Measurements from ENCODE around the gene TMEM74B. TPM values are rescaled to one million over a fixed set of nuclear protein-coding genes. Genes with fewer than 3 reads are reported as not detected.

Gene TMEM74B
- total and polyA plus RNA-seq, 2 of the 8 experiments (the other 6 are each of a cell fraction or from before 2014, with no cell fraction given): 4.0 to 6.4 TPM

- 75% methylated on average over 5 of the region's 5 CpGs; no CpG with 5 or more reads in 1 of the 2 experiments for WGBS, 2 experiments (ENCODE audit: extremely low coverage in 1 of 2, insufficient coverage in 1 of 2, insufficient read length in 1 of 2, insufficient replicate concordance in 2 of 2, low coverage in 1 of 2, low lambda C conversion rate in 2 of 2, missing lambda C conversion rate in 1 of 2)
- TF ChIP-seq YY1 (IDR thresholded peaks at IDR 0.05; ENCODE audit: low read depth, low read length) (no peak), MAX (IDR thresholded peaks at IDR 0.05) (no peak), MAFK (IDR thresholded peaks at IDR 0.05; ENCODE audit: low read depth, low read length) (no peak), SIX5 (IDR thresholded peaks at IDR 0.05; ENCODE audit: low read depth, low read length) (no peak), EZH2 (IDR thresholded peaks at IDR 0.05; ENCODE audit: low read depth, low read length, severe bottlenecking) (no peak), FOSL1 (IDR thresholded peaks at IDR 0.05; ENCODE audit: insufficient read depth, low read depth, low read length) (no peak), CTCF (IDR thresholded peaks at IDR 0.05; ENCODE audit: control extremely low read depth in 1 of 3, insufficient read depth in 1 of 3, low read depth in 1 of 3, low read length in 3 of 3) (peak in 2 of 3 experiments; percentile 32 to 41; a peak in 2 of 4 replicates), RAD21 (IDR thresholded peaks at IDR 0.05 in 1 of 2, conservative IDR thresholded peaks at IDR 0.05 in 1 of 2; ENCODE audit: low read depth in 2 of 2, low read length in 2 of 2) (peak; percentile 41 to 51)
- Histone ChIP-seq H2BK5ac (ENCODE audit: low read depth, low read length) (no peak overlapping the region), H3K9ac (replicated peaks in 1 of 4; ENCODE audit: extremely low read depth in 1 of 4, low read depth in 3 of 4, low read length in 3 of 4) (no peak overlapping the region), H3K79me1 (ENCODE audit: low read depth, low read length) (no peaks in the 10 kb centered on the region), H3K23me2 (ENCODE audit: low read depth, low read length) (no peaks in the 10 kb centered on the region), H4K20me1 (replicated peaks in 1 of 2; ENCODE audit: control insufficient read depth in 1 of 2, insufficient read depth in 2 of 2, low read length in 2 of 2) (no peaks in the 10 kb centered on the region), H4K5ac (ENCODE audit: insufficient read length, low read depth, low read length) (no peak overlapping the region), H3K4me2 (ENCODE audit: insufficient read depth in 1 of 2, low read depth in 2 of 2, low read length in 2 of 2) (no peak overlapping the region), H3K27ac (ENCODE audit: low read depth, low read length) (no peak overlapping the region), H2BK15ac (ENCODE audit: low read length) (no peak overlapping the region), H4K8ac (ENCODE audit: extremely low read depth, insufficient read depth, low read length) (no peak overlapping the region), H2BK120ac (replicated peaks; ENCODE audit: low read depth, low read length) (no peak overlapping the region), H2AK5ac (ENCODE audit: low read depth, low read length) (no peak overlapping the region), H3K36me3 (ENCODE audit: control insufficient read depth in 2 of 4, insufficient read depth in 4 of 4, low read length in 3 of 4) (no peaks in the 10 kb centered on the region), H3K79me2 (ENCODE audit: control insufficient read depth in 1 of 2, insufficient read depth in 2 of 2, low read length in 2 of 2) (no peaks in the 10 kb centered on the region), H3K23ac (ENCODE audit: insufficient read length) (no peak overlapping the region), H2BK20ac (ENCODE audit: low read length) (no peak overlapping the region), H3K56ac (replicated peaks; ENCODE audit: insufficient read length, low read depth, low read length) (no peak overlapping the region), H4K91ac (replicated peaks; ENCODE audit: insufficient read length, low read length) (no peak overlapping the region), H3K4me3 (ENCODE audit: extremely low read depth in 1 of 4, insufficient read depth in 2 of 4, low read depth in 3 of 4, low read length in 4 of 4) (no peak overlapping the region), H2AFZ (ENCODE audit: low read length) (no peak overlapping the region), H3K9me3 (ENCODE audit: insufficient read depth in 2 of 2, low read depth in 1 of 2, low read length in 1 of 2) (no peaks in the 10 kb centered on the region), H3K4me1 (replicated peaks in 1 of 4; ENCODE audit: control insufficient read depth in 3 of 4, insufficient read depth in 4 of 4, low read length in 3 of 4) (peaks cover 0 to 10% (median 0%) of the 10 kb centered on the region in 4 experiments; a peak in 2 of 7 replicates), H3K14ac (ENCODE audit: insufficient read length) (no peak overlapping the region), H2BK12ac (ENCODE audit: low read depth, low read length) (no peak overlapping the region), H3K18ac (ENCODE audit: extremely low read depth, low read length) (no peak overlapping the region), H3K4ac (replicated peaks; ENCODE audit: insufficient read length, low read depth, low read length) (no peak overlapping the region), H3K27me3 (replicated peaks in 1 of 4; ENCODE audit: control insufficient read depth in 3 of 4, extremely low read depth in 1 of 4, insufficient read depth in 3 of 4, low read length in 3 of 4) (peaks cover 0 to 3% (median 0%) of the 10 kb centered on the region in 4 experiments; a peak in 1 of 7 replicates)
- POLR2A ChIA-PET (ENCODE audit: partially characterized antibody): interaction anchor here (2.2 kb wide), 1 partner anchor 31 kb away, joined by 5 read pairs; no protein-coding TSS in a partner anchor
- DNase-seq (ENCODE audit: low read depth in 1 of 2, low spot score in 2 of 2) (peak in 1 of 2 experiments; percentile 31), FAIRE-seq (no peak)
- CTCF ChIA-PET (ENCODE audit: partially characterized antibody): interaction anchor here (0.6 to 11.9 kb wide), 12 partner anchors 9 to 257 kb away, joined by 3 to 101 read pairs (median 4); partner anchors contain the start of genes NSFL1C and TMEM74B
These were observed 24.9 kb upstream of the TMEM74B start for GRCh38 chr20:1209447-1210387.
